GM23338 (cell line): ENCODE measurements around the gene MAP2K6. TPM values are rescaled to one million over a fixed set of nuclear protein-coding genes. Genes with fewer than 3 reads are reported as not detected.

Source experiments
- ATAC-seq: fragments of 200-7000 bp; cut with Tn5 transposase; 3 replicates; pipeline ENCODE4 v1.9.1; 2020
- DNase-seq: peaks from one replicate; pipeline ENCODE4 v3.0.0-alpha.2; 2015; ENCODE audit warnings: low spot score
- H2AFZ ChIP-seq: fragments of 200-600 bp; sonication (generic); 2 replicates; pipeline ENCODE4 v1.8.0; 2016; ENCODE audit warnings: antibody characterized with exemption, mild to moderate bottlenecking, moderate library complexity
- H3F3A ChIP-seq: fragments of 200-600 bp; sonication (generic); replicated peaks from 2 replicates; pipeline ENCODE4 v1.8.0; 2017; ENCODE audit warnings: antibody characterized with exemption, mixed run types, low read depth
- H3K27ac ChIP-seq: fragments of 200-600 bp; sonication (generic); 2 replicates; pipeline ENCODE4 v1.6.1; 2016; ENCODE audit warnings: low read depth
- H3K27me3 ChIP-seq: fragments of 200-600 bp; sonication (generic); 2 replicates; pipeline ENCODE4 v1.8.0; 2016; ENCODE audit warnings: mild to moderate bottlenecking, mixed run types, moderate library complexity; ENCODE audit not compliant: insufficient read depth
- H3K36me3 ChIP-seq: fragments of 200-600 bp; sonication (generic); 2 replicates; pipeline ENCODE4 v1.8.0; 2016; ENCODE audit warnings: mild to moderate bottlenecking; ENCODE audit not compliant: insufficient read depth
- H3K4me1 ChIP-seq: fragments of 200-600 bp; sonication (generic); 2 replicates; pipeline ENCODE4 v1.8.0; 2016; ENCODE audit warnings: mild to moderate bottlenecking, moderate library complexity; ENCODE audit not compliant: insufficient read depth
- H3K4me2 ChIP-seq: fragments of 200-600 bp; sonication (generic); 2 replicates; pipeline ENCODE4 v1.7.1; 2017; ENCODE audit warnings: mixed run types
- H3K4me3 ChIP-seq: fragments of 200-600 bp; sonication (generic); 2 replicates; pipeline ENCODE4 v1.6.1; 2016; ENCODE audit warnings: mixed run types
- H3K79me2 ChIP-seq: fragments of 200-600 bp; sonication (generic); replicated peaks from 2 replicates; pipeline ENCODE4 v1.8.0; 2017; ENCODE audit warnings: mild to moderate bottlenecking; ENCODE audit not compliant: insufficient read depth
- H3K9me2 ChIP-seq: fragments of 200-600 bp; sonication (generic); 2 replicates; pipeline ENCODE4 v1.8.0; 2017; ENCODE audit not compliant: insufficient read depth
- H4K20me1 ChIP-seq: fragments of 200-600 bp; sonication (generic); replicated peaks from 2 replicates; pipeline ENCODE4 v1.8.0; 2017; ENCODE audit warnings: mild to moderate bottlenecking; ENCODE audit not compliant: insufficient read depth
- H3K27ac Mint-ChIP-seq: 2 replicates; pipeline ENCODE4 v1.8.0; 2020; ENCODE audit warnings: inconsistent platforms, mild to moderate bottlenecking, moderate library complexity, mixed read lengths
- H3K27me3 Mint-ChIP-seq: 3 replicates; pipeline ENCODE4 v1.8.0; 2022; ENCODE audit warnings: low read depth, mild to moderate bottlenecking, moderate library complexity, mixed read lengths, inconsistent platforms; ENCODE audit not compliant: insufficient read depth, poor library complexity
- H3K36me3 Mint-ChIP-seq: 3 replicates; pipeline ENCODE4 v1.8.0; 2021; ENCODE audit warnings: low read depth, mild to moderate bottlenecking, inconsistent platforms, moderate library complexity, mixed read lengths
- H3K4me1 Mint-ChIP-seq: 3 replicates; pipeline ENCODE4 v1.8.0; 2020; ENCODE audit warnings: mild to moderate bottlenecking, inconsistent platforms, mixed read lengths
- H3K4me3 Mint-ChIP-seq: 3 replicates; pipeline ENCODE4 v1.8.0; 2021; ENCODE audit warnings: moderate library complexity, mild to moderate bottlenecking, inconsistent platforms, mixed read lengths
- H3K9me3 Mint-ChIP-seq: 3 replicates; pipeline ENCODE4 v1.8.0; 2020; ENCODE audit warnings: moderate library complexity, mild to moderate bottlenecking, inconsistent platforms, mixed read lengths
- EZH2 ChIP-seq: fragments of 200-600 bp; sonication (generic); IDR thresholded peaks from one replicate; pipeline ENCODE4 v1.8.0; 2017; ENCODE audit warnings: antibody characterized with exemption, mild to moderate bottlenecking, low read depth; ENCODE audit not compliant: unreplicated experiment
- EZH2phosphoT487 ChIP-seq: fragments of 200-600 bp; sonication (generic); IDR thresholded peaks from one replicate; pipeline ENCODE4 v1.8.1; 2018; ENCODE audit warnings: antibody characterized with exemption; ENCODE audit not compliant: unreplicated experiment
- JUNB ChIP-seq: IDR thresholded peaks from one replicate; pipeline ENCODE4 v1.6.1; 2016; ENCODE audit warnings: antibody characterized with exemption; ENCODE audit not compliant: unreplicated experiment
- POLR2AphosphoS5 ChIP-seq: IDR thresholded peaks from 2 replicates; pipeline ENCODE4 v1.6.1; 2016; ENCODE audit warnings: antibody characterized with exemption, low read depth
- STAT1 ChIP-seq: IDR thresholded peaks from one replicate; pipeline ENCODE4 v1.6.1; 2016; ENCODE audit warnings: antibody characterized with exemption; ENCODE audit not compliant: unreplicated experiment
- ZNF331 ChIP-seq: fragments of 250-450 bp; sonication (Bioruptor Pico); IDR thresholded peaks from 2 replicates; pipeline ENCODE4 v1.5.0; 2020; ENCODE audit warnings: low read depth, mild to moderate bottlenecking, moderate library complexity
- polyA plus RNA-seq: library from polyadenylated mRNA; unstranded; fragments of >200 nt; fragmentation: Nextera tagmentation; extraction: Ambion mirVana; gene quantifications from 2 replicates; pipeline ENCODE4 v1.2.1, GENCODE V29; 2016
- total RNA-seq: library from RNA; depleted of rRNA; stranded (reverse); fragments of >200 nt; shearing (Covaris generic); gene quantifications from 2 replicates; pipeline ENCODE4 v1.2.3, GENCODE V29; 2014
- TF ChIP-seq, protein P1 (sequence below): IDR thresholded peaks from 2 replicates; pipeline ENCODE4 v1.6.1; 2016; ENCODE audit warnings: antibody characterized with exemption
- TF ChIP-seq, protein P2 (sequence below): IDR thresholded peaks from one replicate; pipeline ENCODE4 v1.6.1; 2018; ENCODE audit warnings: antibody characterized with exemption; ENCODE audit not compliant: unreplicated experiment
- TF ChIP-seq, protein P3 (sequence below), 2 experiments: fragments of 200-600 bp in 1 of 2; sonication (generic) in 1 of 2; conservative IDR thresholded peaks; 2 replicates each; pipeline versions ENCODE4 v1.5.1 to v1.6.1; 2016 to 2017; ENCODE audit warnings: antibody characterized with exemption in 2 of 2, low read depth in 2 of 2, mild to moderate bottlenecking in 2 of 2, moderate library complexity in 1 of 2

MAP2K6 gene
- total and polyA plus RNA-seq, 2 experiments from 2014 or later, result 26.3 to 31.1 TPM

DNA sequence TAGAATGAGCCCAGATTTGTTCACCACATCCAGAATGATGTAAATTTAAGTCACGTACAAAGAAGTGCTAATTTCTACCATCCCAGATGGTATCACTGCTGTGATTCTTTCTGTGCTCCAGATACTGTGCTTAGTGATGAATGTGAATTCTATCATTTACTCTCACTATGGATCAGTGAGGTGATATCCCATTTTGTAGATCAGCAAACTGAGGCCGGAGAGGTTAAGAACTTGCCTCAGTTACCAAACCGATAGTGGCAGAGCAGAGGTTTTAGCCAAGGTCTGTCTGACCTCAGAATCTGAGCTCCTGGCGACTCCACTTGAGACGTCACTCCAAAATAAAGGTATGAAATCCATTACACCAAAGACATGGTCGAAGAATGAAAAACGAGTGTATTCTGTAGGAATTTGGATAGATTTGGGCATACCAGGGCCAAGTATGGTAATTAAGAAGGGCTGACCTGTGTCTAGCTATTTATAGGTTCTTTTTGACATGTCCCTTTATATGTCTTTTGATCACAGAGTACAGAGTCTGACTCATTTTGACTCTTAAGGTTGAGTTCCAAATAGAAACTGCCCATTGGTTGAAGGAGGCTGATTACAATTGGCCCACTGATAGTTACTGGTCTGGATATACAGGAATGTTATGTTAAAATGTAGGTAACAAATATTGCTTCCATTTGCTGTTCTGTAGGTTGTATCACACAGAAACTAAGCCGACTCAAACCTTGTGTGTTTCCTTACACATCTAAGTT, 10.0 kb downstream of the MAP2K6 start:
- ATAC-seq (no peak), DNase-seq (no peak)
- Mint-ChIP-seq H3K4me1 (peaks cover 56% of the 10 kb centered on the region), H3K36me3 (peaks cover 13% of the 10 kb centered on the region; the same call in 2 of the 3 replicates), H3K4me3 (no peak overlapping the region), H3K27me3 (peaks cover 6% of the 10 kb centered on the region), H3K27ac (0 out of 2 replicates have a peak overlapping the region, but pooled peaks have one; percentile 60), H3K9me3 (no peaks in the 10 kb centered on the region; the same call in 2 of the 3 replicates)
- H3K4me3 ChIP-seq, result no peak overlapping the region
- no peaks in the 10 kb centered on the region for H4K20me1 ChIP-seq
- TF ChIP-seq, protein P1, sequence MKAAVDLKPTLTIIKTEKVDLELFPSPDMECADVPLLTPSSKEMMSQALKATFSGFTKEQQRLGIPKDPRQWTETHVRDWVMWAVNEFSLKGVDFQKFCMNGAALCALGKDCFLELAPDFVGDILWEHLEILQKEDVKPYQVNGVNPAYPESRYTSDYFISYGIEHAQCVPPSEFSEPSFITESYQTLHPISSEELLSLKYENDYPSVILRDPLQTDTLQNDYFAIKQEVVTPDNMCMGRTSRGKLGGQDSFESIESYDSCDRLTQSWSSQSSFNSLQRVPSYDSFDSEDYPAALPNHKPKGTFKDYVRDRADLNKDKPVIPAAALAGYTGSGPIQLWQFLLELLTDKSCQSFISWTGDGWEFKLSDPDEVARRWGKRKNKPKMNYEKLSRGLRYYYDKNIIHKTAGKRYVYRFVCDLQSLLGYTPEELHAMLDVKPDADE, result no peak
- TF ChIP-seq ZNF331, result no peak
- no peak for TF ChIP-seq STAT1
- TF ChIP-seq, protein P2, sequence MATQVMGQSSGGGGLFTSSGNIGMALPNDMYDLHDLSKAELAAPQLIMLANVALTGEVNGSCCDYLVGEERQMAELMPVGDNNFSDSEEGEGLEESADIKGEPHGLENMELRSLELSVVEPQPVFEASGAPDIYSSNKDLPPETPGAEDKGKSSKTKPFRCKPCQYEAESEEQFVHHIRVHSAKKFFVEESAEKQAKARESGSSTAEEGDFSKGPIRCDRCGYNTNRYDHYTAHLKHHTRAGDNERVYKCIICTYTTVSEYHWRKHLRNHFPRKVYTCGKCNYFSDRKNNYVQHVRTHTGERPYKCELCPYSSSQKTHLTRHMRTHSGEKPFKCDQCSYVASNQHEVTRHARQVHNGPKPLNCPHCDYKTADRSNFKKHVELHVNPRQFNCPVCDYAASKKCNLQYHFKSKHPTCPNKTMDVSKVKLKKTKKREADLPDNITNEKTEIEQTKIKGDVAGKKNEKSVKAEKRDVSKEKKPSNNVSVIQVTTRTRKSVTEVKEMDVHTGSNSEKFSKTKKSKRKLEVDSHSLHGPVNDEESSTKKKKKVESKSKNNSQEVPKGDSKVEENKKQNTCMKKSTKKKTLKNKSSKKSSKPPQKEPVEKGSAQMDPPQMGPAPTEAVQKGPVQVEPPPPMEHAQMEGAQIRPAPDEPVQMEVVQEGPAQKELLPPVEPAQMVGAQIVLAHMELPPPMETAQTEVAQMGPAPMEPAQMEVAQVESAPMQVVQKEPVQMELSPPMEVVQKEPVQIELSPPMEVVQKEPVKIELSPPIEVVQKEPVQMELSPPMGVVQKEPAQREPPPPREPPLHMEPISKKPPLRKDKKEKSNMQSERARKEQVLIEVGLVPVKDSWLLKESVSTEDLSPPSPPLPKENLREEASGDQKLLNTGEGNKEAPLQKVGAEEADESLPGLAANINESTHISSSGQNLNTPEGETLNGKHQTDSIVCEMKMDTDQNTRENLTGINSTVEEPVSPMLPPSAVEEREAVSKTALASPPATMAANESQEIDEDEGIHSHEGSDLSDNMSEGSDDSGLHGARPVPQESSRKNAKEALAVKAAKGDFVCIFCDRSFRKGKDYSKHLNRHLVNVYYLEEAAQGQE, result no peak
- TF ChIP-seq POLR2AphosphoS5, result no peak
- TF ChIP-seq EZH2phosphoT487, result no peak
- no peaks in the 10 kb centered on the region for H3K27me3 ChIP-seq
- H2AFZ ChIP-seq, result no peak overlapping the region
- no peaks in the 10 kb centered on the region for H3K9me2 ChIP-seq
- H3K36me3 ChIP-seq, result no peaks in the 10 kb centered on the region
- H3K79me2 ChIP-seq, result peaks cover 95% of the 10 kb centered on the region
- peaks cover 53% of the 10 kb centered on the region for H3K4me1 ChIP-seq
- H3K27ac ChIP-seq, result peak overlapping the region; percentile 26; the same call in 1 of the 2 replicates
- H3F3A ChIP-seq, result no peaks in the 10 kb centered on the region
- no peak overlapping the region for H3K4me2 ChIP-seq

DNA sequence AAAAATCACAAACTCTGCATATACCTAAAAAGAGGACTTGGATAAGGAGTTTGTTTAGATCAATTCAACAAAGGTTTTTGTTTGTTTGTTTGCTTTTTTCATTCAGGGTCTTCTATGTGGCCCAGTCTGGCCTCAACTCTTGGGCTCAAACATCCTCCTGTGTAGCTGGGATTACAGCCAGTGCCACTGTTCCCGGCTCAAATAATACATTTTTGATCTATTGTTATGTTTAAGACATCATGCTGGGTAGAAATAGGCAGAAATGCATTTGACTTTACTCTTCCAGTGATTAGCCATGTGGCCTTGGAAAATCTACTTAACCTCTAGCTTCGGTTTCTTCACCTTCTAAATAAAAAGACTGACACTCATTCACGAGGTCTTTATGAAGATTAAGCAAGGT, 11.5 kb downstream of the MAP2K6 start:
- peaks cover 6% of the 10 kb centered on the region for H3K27me3 Mint-ChIP-seq
- H3K4me1 ChIP-seq, result peaks cover 69% of the 10 kb centered on the region
- peaks cover 13% of the 10 kb centered on the region; the same call in 2 of the 3 replicates for H3K36me3 Mint-ChIP-seq
- no peak overlapping the region for H2AFZ ChIP-seq
- H3K27ac ChIP-seq, result peak overlapping the region; percentile 56; the same call in 1 of the 2 replicates
- no peak overlapping the region for H3K4me3 ChIP-seq
- H3K36me3 ChIP-seq, result no peaks in the 10 kb centered on the region
- ATAC-seq, result peak; percentile 51
- no peaks in the 10 kb centered on the region for H3K27me3 ChIP-seq
- H3K27ac Mint-ChIP-seq, result 0 out of 2 replicates have a peak overlapping the region, but pooled peaks have one; percentile 42
- no peaks in the 10 kb centered on the region for H3F3A ChIP-seq
- no peaks in the 10 kb centered on the region for H3K9me2 ChIP-seq
- 0 out of 3 replicates have a peak overlapping the region, but pooled peaks have one; percentile 5 for H3K4me3 Mint-ChIP-seq
- peaks cover 94% of the 10 kb centered on the region for H3K79me2 ChIP-seq
- DNase-seq, result peak; percentile 47
- peaks cover 72% of the 10 kb centered on the region for H3K4me1 Mint-ChIP-seq
- H3K4me2 ChIP-seq, result peak overlapping the region; percentile 23
- H4K20me1 ChIP-seq, result no peaks in the 10 kb centered on the region
- H3K9me3 Mint-ChIP-seq, result no peaks in the 10 kb centered on the region; the same call in 2 of the 3 replicates
- TF ChIP-seq JUNB (no peak), EZH2 (no peak)
- TF ChIP-seq, protein P3, sequence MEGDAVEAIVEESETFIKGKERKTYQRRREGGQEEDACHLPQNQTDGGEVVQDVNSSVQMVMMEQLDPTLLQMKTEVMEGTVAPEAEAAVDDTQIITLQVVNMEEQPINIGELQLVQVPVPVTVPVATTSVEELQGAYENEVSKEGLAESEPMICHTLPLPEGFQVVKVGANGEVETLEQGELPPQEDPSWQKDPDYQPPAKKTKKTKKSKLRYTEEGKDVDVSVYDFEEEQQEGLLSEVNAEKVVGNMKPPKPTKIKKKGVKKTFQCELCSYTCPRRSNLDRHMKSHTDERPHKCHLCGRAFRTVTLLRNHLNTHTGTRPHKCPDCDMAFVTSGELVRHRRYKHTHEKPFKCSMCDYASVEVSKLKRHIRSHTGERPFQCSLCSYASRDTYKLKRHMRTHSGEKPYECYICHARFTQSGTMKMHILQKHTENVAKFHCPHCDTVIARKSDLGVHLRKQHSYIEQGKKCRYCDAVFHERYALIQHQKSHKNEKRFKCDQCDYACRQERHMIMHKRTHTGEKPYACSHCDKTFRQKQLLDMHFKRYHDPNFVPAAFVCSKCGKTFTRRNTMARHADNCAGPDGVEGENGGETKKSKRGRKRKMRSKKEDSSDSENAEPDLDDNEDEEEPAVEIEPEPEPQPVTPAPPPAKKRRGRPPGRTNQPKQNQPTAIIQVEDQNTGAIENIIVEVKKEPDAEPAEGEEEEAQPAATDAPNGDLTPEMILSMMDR (conservative IDR thresholded peaks at IDR 0.05; ENCODE audit: low read depth in 2 of 2), result no peak
